HG03045 (cell line): Measurements from ENCODE around the gene KCNK2.

Experiments used
- ATAC-seq: cut with Tn5 transposase; IDR thresholded peaks from one replicate; pipeline ENCODE4 v1.9.1; 2021; ENCODE audit warnings: mild to moderate bottlenecking, moderate library complexity; ENCODE audit not compliant: unreplicated experiment

Gene KCNK2, protein sequence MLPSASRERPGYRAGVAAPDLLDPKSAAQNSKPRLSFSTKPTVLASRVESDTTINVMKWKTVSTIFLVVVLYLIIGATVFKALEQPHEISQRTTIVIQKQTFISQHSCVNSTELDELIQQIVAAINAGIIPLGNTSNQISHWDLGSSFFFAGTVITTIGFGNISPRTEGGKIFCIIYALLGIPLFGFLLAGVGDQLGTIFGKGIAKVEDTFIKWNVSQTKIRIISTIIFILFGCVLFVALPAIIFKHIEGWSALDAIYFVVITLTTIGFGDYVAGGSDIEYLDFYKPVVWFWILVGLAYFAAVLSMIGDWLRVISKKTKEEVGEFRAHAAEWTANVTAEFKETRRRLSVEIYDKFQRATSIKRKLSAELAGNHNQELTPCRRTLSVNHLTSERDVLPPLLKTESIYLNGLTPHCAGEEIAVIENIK

DNA sequence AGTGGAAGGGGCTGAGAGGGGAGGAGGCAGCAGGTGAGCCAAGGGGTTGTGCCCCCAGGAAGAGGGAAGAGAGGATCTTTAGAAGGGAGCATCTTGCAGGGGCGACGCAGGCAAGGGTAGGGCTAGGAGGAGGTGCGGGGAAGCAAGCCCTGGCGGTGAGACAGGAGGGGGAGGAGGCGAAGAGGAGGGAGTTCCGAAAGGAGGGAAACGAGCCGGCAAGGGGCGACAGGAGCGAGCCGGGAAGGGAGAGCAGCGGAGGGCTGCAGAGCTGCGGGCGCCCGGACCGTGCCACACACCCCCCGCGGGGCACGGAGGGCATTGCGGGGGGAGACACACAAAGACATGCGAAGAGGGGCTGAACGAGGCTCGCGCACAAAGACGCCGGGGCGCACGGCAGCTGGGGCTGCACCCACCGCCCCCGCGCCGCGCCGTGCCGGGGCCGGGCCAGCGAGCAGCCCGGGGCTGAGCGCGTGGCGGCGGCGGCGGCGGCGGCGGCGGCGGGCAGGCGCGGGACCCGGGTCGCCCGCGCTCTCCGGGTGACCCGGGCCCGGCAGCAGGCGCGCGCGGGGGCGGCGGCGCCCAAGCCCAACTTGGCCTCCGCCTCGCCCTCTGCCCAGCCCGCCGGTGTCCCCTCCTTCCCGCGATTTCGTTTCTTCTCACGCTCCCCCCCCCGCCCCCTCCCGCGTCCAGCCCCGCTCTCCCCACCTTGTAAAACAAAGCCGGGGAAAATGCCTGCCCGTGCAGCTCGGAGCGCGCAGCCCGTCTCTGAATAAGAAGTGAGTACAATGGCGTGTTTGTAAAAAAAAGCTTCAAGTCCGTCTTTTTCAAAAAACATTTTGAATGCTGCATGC, at the start of gene KCNK2:
Gene KCNK2 (plus strand): TSS at position 206 of the 851 bp plus-strand sequence. CDS start 649 bp downstream, outside the sequence.
- no peak for ATAC-seq

DNA sequence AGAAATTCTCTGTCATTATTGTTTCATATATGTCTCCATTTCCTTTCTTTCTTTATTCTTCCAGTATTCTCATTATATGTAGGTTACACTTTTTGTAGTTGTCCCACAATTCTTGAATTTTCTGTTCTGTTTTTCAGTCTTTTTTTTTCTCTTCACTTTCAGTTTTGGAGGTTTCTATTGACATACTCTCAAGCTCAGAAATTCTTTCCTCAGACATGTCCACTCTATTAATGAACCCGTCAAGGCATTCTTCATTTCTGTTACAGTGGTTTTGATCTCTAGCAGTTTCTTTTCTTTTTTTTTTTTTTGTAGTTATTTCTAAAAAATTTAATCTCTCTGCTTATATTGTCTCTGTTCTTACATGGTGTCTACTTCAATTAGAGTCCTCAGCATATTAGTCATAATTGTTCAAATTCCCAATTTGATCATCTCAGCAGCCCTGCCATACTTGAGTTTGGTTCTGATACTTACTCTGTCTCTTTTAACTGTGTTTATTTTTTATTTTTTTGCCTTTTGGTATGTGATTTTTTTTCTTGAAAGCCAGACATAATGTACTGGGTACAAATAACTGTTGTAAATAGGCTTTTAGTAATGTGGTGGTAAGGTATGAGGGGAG, 49.5 kb upstream of the KCNK2 start:
- no peak for ATAC-seq

DNA sequence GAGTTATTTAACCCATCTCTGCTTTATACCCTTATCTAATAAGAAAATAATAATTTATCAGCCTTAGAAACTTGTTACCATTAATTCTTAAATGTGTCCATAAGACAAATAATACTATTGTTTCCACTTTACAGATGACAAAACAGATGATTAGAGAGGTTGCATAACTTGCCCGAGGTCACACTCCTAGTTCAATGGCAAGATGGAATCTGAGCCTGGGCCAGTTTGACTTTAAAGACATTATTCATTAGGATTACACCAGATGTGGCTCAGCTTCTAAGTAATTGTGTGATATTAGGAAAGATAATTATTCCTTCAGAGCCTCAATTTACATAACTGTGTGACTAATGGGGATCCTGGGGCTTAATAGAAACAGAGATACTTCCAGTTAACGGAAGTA, 42.3 kb upstream of the KCNK2 start:
- no peak for ATAC-seq

DNA sequence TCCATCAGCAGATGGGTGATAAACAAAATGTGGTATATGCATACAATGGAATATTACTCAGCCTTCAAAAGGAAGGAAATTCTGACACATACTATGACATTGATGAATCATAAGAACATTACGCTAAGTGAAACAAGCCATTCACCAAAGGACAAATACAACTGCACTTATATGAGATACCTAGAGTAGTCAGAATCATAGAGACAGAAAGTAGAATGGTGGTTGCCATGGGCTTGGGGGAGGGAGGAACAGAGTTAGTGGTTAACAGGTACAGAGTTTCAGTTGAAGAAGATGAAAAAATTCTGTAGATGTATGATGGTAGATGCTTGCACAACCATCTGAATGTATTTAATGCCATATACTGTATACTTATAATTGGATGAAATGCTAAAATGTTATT, 39.1 kb upstream of the KCNK2 start:
- no peak for ATAC-seq

DNA sequence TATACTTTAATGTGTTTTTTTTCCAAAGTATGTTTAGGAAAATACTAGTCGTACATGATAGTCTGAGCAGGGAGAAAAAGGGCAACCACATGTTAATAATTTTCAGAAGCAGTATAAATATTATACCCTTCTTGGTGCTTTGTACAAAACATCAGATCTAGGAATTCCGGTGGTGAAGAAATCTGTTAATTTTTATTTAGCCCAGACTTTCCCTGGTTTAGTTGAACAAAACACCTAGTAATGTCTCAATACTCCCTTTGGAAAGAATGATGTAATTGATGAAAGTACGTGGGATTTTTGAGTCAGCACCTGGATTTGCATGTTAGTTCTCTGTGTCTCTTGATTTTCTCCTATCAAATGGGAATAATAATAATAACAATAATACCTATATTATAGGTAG, 38.4 kb upstream of the KCNK2 start:
- ATAC-seq = no peak

DNA sequence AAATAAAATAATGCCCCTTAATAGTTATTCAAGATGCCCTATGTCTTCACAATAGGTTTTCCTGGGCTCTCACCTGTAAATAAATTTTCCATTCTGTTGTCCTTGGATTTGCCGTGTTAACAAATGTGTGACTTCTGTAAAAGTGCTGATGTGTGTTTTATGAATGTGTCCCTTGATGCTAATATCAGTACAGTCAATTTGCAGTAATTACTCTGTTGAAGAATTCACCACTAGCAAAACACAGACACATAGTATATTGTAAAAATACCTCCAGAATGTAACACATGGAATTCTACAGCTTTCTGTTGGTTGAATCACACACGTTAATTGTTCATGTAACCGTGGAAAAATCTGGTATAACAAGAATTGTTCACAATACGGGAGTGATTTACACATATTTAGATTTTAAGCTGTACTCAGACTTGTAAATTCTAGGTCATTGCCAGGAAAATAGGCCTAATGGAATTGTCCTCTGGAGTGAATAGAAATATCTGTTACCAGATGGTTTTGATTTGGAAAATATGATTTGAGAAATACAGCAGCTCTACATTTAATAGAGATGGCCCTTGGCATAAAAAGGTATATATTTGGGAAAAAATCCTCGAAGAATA, 36.7 kb upstream of the KCNK2 start:
- ATAC-seq = no peak

DNA sequence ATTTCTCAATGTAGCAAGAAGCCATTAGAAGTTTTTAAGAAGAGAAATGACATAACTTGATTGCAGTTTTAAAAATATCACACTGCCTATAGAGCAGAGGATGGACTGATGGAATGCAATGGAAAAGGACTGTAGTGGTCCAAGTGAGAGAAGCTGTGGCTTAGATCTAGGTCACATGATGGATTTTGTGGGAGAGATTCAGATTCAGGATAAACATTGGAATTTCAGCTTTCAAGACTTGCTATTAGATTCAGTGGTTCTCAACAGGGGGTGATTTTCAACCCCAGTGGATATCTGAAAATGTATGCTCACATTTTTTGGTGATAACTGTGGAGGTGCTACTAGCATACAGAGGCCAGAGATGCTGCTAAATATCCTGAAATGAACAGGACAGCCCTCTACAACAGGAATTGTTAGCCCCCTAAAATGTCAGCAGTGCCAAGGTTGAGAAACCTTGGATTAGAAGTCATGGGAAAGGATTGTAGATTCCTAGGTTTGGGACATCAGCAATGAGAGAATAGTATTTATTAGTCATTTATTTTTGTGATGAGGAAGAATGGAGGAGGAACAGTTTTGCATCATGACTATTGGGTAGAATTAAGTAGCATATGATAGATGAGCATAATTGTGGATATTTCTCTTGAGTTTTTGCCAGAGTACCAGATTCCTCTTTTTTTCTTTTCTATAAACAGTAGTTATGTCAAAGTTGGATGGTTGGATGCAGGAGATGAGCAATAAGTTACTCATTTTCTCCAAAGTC, 30.1 kb upstream of the KCNK2 start:
- no peak for ATAC-seq

DNA sequence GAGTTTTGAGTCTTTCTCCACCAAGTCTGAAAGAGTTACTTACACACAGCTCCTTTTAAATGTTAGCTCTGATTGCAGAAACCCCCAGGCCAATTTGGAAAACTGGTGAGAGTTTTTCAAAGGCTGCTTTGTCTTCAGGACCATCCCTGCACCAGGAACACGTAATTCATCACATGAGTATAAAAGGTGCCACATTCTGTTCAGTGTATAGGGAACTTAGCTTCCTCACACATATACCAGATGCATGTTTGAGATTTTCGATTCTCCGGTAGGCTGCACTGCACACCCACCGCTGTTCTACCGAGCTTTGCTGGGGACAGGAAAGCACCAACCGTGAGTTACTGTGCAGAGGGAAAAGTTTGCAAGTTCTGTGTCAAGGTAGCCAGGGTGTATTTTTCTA, 28.3 kb upstream of the KCNK2 start:
- ATAC-seq = no peak

DNA sequence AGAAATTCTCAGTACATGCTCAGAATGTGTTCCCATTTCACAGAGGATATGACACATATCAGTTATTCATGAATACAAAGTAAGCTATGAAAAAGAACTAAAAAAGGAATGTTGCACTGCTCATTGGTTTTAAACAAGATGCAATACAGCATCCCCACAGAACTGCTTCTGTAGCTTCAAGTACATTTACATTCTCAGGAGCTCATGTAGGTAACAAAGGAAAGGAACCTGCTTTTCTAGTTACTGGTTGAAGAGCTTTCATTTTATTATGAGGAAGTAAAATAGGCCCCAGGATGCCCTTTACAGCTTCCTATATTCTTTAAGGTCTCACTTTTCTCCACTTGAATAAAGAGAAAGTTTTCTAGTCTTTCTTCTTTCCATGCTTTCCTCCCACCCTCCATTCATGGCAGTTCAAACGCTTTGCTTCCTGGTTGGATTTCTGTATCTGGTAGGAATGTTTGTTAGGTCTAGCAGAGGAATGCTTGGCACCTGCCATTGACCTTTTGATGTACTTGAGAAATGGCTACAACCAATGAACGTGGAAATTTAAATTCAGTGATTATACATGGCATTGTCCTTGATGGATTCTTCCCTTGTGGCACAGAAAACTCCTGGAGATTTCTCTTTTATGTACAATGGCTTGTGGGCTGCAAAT, 27.1 kb upstream of the KCNK2 start:
- ATAC-seq = no peak

DNA sequence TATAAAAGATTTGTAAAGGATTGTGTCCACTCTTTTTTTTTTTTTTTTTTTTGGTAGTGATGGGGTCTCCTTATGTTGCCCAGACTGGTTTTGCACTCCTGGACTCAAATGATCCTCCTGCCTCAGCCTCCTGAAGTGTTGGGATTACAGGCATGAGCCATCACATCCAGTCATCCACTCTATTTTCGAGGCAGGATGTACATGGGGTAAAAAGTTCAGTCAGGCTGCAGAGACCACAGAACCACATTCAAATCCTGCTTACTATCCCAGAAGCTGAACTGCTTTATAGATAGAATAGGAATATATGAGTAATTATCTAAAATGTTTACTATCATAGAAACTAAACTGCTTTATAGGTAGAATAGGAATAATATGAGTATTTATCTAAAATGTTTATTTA, 26.0 kb upstream of the KCNK2 start:
- no peak for ATAC-seq

DNA sequence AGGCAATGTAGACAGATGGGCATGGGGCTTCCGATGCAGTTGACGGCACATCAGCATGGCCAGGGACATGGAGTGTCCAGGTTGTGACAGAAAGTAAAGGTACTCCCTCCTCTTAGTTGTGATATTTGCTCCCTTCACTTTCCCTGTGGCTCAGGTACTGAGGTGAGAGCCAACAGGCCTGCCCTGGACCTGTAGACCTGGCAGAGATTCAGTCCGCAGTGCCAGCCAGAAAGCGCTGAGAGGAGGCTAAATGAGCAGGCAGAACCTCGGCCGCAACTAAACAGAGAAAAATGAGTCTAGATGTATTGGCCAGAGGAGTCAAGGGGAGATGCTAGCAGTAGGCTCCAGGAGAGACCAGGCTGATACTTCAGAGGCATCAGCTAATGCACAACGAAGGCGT, 22.6 kb upstream of the KCNK2 start:
- ATAC-seq = no peak

DNA sequence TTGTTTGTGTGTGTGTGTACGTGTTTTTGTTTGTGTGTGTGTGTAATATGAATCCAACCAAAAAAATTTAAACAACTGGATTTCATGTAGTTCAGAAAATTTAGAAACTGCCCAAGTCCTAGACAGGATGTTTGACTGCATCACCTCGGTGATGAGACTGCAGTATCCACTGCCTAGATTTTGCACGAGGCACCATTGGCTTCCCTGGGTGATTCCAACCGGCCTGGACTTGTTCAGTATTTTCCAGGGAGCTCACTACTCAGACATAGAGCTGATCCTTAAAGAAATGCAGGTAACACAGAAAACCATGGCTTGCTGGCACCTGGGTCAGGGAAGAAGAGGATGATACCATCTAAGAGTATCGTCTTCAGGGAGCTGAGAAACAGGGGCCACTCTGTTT, 18.2 kb upstream of the KCNK2 start:
- ATAC-seq = no peak

DNA sequence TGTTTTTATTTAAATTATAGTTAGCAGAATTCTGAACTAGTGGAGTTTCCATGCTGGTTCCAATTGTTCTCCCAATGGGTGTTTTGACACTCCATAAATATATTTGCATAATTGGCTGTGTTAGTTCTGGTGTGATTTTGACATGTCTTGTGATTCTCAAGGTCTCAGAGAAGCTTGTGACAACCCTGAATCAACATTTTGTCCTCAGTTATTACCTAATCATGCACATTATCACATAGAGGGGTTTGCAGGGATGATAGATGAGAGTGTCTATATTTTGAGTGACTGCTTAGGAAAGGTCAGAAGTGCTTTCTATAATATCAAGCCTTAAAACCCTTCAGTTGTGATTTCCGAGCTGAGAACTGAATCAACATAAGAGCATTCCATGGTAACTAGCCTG, 11.5 kb upstream of the KCNK2 start:
- no peak for ATAC-seq

DNA sequence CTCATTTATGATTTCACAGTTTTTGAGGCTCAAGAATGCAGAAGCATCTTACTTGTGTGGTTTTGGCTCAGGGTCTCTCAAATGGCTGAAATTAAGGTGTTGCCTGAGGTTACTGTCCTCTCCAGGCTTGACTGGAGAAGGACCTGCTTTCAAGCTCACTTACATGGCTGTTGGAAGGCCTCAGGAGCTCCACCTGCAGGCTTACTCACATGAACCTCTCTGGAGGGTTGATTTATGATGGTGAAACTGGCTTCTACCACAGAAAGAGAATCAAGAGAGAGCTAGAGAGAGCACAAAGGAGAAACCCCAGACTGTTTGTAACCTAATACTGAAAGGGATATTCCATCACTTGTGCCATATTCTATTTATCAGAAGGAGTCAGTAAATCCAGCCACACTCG, 6.2 kb upstream of the KCNK2 start:
- no peak for ATAC-seq

DNA sequence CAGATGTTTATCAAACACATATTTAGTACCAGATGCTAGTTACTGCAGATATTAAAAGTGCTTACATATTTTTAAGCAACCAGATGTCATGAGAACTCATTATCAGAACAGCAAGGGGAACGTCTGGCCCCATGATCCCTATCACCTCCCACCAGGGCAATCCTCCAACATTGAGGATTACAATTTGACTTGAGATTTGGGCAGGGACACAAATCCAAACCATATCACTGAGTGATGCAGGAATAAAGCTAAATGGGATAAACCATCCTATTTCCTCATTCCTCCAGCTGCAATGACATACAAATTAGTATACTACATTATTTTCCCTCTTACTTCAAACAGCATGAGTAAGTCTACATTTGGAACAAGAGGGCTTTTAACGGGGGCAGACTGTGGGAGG, 3.1 kb upstream of the KCNK2 start:
- no peak for ATAC-seq

DNA sequence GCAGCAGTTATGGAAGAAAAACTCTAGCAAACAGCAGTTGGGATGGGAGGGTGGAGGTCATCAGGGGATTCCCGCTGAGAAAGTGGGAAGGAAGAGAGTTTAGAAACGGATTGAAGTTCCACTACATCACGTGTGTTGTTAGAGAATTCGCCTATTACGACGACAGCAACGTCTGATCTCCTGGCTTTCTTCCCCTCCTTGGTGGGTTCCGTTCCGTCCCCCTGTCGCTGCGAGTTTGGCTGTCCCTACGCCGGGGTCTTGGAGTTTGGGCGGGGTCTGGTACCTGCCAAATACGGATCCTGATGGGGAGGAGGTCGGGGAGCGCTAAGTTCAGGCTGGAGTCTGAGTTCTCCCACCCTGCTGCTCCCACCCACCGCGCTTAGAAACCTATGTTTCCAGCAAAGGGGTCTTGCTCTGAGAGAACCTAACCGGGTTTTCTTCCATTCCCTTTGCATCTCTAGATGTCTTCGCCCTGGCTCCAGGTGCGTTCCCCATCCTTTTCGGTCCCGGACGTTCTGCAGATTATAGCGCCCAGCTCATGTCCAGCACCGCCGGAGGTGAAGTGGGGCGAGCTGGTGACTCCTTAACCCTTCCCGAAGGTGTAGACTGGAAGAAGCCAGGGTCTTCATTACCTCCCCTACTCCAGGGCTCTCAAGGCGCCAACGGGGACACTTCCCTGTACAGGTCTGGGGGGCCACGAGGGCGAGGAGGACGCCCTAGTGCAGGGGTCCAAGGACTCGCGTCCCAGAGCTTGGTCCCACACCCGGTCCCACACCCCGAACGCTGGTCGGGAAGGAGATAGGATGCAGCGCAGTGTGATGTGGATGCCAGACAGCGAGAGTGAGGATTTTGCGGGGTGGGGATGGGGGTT, 641 bp upstream of the KCNK2 start:
- ATAC-seq = no peak

DNA sequence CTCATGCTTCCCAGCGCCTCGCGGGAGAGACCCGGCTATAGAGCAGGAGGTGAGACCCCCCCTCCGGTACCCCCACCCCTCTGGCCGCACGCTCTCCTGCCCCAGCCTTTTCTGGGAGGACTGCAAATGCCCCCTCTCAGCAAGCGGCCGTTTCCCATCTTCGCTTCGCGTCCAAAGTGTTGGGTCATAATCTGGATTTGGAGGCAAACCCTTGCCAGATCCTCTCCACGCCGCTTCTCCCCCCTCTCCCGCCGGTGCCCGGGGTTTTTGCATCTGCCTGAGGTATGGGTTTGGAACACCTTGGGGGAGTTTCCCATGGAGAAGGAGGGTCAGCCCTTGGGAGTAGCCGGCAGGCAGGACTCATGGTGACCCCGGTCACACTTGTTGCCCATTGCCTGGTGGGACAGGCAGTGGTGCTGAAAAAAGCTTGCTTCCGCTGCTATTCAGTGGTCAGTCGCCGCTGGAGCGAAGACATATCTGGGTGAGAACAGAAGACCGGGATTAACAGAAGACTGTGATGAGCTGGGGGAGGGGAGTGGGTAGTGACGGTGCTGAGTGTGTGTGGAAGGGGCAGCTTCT, 935 bp downstream of the KCNK2 start:
- no peak for ATAC-seq

DNA sequence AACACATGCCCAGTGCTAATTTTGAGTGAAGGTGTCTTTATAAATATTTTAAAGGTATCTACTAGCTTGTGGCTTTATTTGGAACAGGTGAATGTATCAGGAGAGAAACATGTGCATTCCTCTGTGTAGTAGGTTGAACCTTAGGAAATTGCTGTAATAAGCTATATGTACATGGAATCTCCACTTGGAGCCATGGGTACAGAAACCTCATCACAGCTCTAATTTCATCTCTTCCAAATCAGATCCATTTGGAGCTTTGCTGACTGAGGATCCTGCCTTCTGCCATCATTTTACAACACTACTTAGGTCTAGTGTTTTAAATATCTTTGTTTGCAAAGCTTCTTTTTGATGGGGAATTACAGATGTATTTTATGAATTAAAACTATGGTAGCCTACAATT, 2.1 kb downstream of the KCNK2 start:
- ATAC-seq = no peak

DNA sequence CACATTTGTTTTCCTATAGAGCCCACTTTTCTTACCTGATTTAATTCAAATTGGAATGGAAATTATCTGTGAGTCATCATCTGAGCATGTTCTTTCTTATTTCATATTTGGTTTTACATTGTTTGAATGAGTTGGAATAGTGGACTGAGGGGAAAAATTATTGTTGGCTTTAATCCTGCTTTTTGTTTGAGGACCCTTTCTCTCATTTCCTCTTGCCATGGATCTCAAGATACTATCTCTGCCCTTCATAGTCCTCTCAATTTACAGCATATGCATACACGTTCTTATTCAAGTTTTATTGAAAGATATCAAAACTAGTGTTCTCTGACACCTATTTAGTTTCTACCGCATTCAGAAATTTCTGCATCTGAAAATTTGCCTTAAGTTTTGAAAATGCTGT, 5.1 kb downstream of the KCNK2 start:
- no peak for ATAC-seq
